ENCODE data around the gene DYNLT5. TPM values are rescaled to one million over a fixed set of nuclear protein-coding genes. Genes with fewer than 3 reads are reported as not detected.
"Not testable (repeated sequence)": the region's sequence is repeated elsewhere in the genome, so short reads cannot be mapped to it uniquely, and the experiment has no call there.

DYNLT5 gene
- total RNA-seq, 1 experiment from 2014 or later, result not detected

GRCh38 chr1:66731170-66731865, 20.9 kb upstream of the DYNLT5 start:
- intact Hi-C loops (cut with micrococcal nuclease; ENCODE audit: unreplicated experiment), result no loop called here
- H4K20me1 ChIP-seq (ENCODE audit: insufficient read depth), result no peaks in the 10 kb centered on the region
- H3K27me3 ChIP-seq (ENCODE audit: insufficient read depth, low read depth), result no peaks in the 10 kb centered on the region
- TF ChIP-seq CTCF (conservative IDR thresholded peaks at IDR 0.05) (no peak), EZH2 (IDR thresholded peaks at IDR 0.05; ENCODE audit: low read depth) (no peak)
- no peak overlapping the region for H3K4me2 ChIP-seq
- H3K36me3 ChIP-seq (ENCODE audit: low read depth), result no peaks in the 10 kb centered on the region
- H3K4me1 ChIP-seq (replicated peaks; ENCODE audit: insufficient read depth), result peaks cover 18% of the 10 kb centered on the region; the same call in 1 of the 2 replicates
- ChIA-PET CTCF (no interaction called here), POLR2A (ENCODE audit: unreplicated experiment) (no interaction called here)
- H3K4me3 ChIP-seq, result no peak overlapping the region
- no peaks in the 10 kb centered on the region for H3K9me3 ChIP-seq (ENCODE audit: insufficient read depth, low read depth)
- no peak overlapping the region for H3K27ac ChIP-seq
- H3K79me2 ChIP-seq (ENCODE audit: low read depth), result no peaks in the 10 kb centered on the region
- H2AFZ ChIP-seq, result no peak overlapping the region
- no peaks in the 10 kb centered on the region for H3F3A ChIP-seq (ENCODE audit: insufficient read depth, low read depth)
- no TSS peak for BruUV-seq (replicated peaks)
- H3K9me2 ChIP-seq (ENCODE audit: insufficient read depth), result no peaks in the 10 kb centered on the region
- DNase-seq, result no peak

- intact Hi-C loops (cut with micrococcal nuclease; ENCODE audit: unreplicated experiment), result no loop called here
- BruUV-seq (replicated peaks), result no TSS peak
- no peaks in the 10 kb centered on the region for H4K20me1 ChIP-seq (ENCODE audit: insufficient read depth)
- H3K27me3 ChIP-seq (ENCODE audit: insufficient read depth, low read depth), result no peaks in the 10 kb centered on the region
- DNase-seq, result no peak
- H3K36me3 ChIP-seq (ENCODE audit: low read depth), result no peaks in the 10 kb centered on the region
- H2AFZ ChIP-seq, result no peak overlapping the region
- no peaks in the 10 kb centered on the region for H3K9me3 ChIP-seq (ENCODE audit: insufficient read depth, low read depth)
- H3K4me1 ChIP-seq (replicated peaks; ENCODE audit: insufficient read depth), result peaks cover 18% of the 10 kb centered on the region; the same call in 1 of the 2 replicates
- H3F3A ChIP-seq (ENCODE audit: insufficient read depth, low read depth), result no peaks in the 10 kb centered on the region
- no peak overlapping the region for H3K27ac ChIP-seq
- no peak overlapping the region for H3K4me2 ChIP-seq
- CTCF ChIA-PET, result no interaction called here
- H3K4me3 ChIP-seq, result no peak overlapping the region
- TF ChIP-seq CTCF (conservative IDR thresholded peaks at IDR 0.05) (no peak), EZH2 (IDR thresholded peaks at IDR 0.05; ENCODE audit: low read depth) (no peak)
- H3K79me2 ChIP-seq (ENCODE audit: low read depth), result no peaks in the 10 kb centered on the region
- POLR2A ChIA-PET (ENCODE audit: unreplicated experiment), result no interaction called here
- H3K9me2 ChIP-seq (ENCODE audit: insufficient read depth), result no peaks in the 10 kb centered on the region
Measured at GRCh38 chr1:66732407-66733166, 19.7 kb upstream of the DYNLT5 start.

- no peak overlapping the region for H3K4me2 ChIP-seq
- POLR2A ChIA-PET (ENCODE audit: unreplicated experiment), result no interaction called here
Measured at GRCh38 chr1:66733348-66734017, 18.8 kb upstream of the DYNLT5 start.

GRCh38 chr1:66734531-66734930, 17.7 kb upstream of the DYNLT5 start:
- H3K9me3 ChIP-seq (ENCODE audit: insufficient read depth, low read depth); H3K36me3 ChIP-seq (ENCODE audit: low read depth); H3K27me3 ChIP-seq (ENCODE audit: insufficient read depth, low read depth); H2AFZ ChIP-seq; H3F3A ChIP-seq (ENCODE audit: insufficient read depth, low read depth); DNase-seq; H3K4me3 ChIP-seq; CTCF ChIA-PET; BruUV-seq (replicated peaks); H3K9me2 ChIP-seq (ENCODE audit: insufficient read depth); H3K4me2 ChIP-seq; intact Hi-C loops (cut with micrococcal nuclease; ENCODE audit: unreplicated experiment); H3K27ac ChIP-seq; H4K20me1 ChIP-seq (ENCODE audit: insufficient read depth); POLR2A ChIA-PET (ENCODE audit: unreplicated experiment); H3K79me2 ChIP-seq (ENCODE audit: low read depth): not testable (repeated sequence)
- peaks cover 18% of the 10 kb centered on the region; the same call in 1 of the 2 replicates for H3K4me1 ChIP-seq (replicated peaks; ENCODE audit: insufficient read depth)

More at GRCh38 chr1:66733348-66734017, 18.8 kb upstream of the DYNLT5 start:
- no peaks in the 10 kb centered on the region for H3K36me3 ChIP-seq (ENCODE audit: low read depth)
- no peak overlapping the region for H3K4me3 ChIP-seq
- peaks cover 18% of the 10 kb centered on the region; the same call in 1 of the 2 replicates for H3K4me1 ChIP-seq (replicated peaks; ENCODE audit: insufficient read depth)
- no peaks in the 10 kb centered on the region for H3K27me3 ChIP-seq (ENCODE audit: insufficient read depth, low read depth)
- BruUV-seq (replicated peaks), result no TSS peak
- DNase-seq, result no peak
- H3K27ac ChIP-seq, result no peak overlapping the region
- intact Hi-C loops (cut with micrococcal nuclease; ENCODE audit: unreplicated experiment), result no loop called here
- no peaks in the 10 kb centered on the region for H3K9me3 ChIP-seq (ENCODE audit: insufficient read depth, low read depth)
- CTCF ChIA-PET, result interaction anchor here (0.5 kb wide), 1 partner anchor 229 kb away, joined by 3 read pairs; no protein-coding TSS in a partner anchor
- no peaks in the 10 kb centered on the region for H4K20me1 ChIP-seq (ENCODE audit: insufficient read depth)
- no peak overlapping the region for H2AFZ ChIP-seq
- no peaks in the 10 kb centered on the region for H3K79me2 ChIP-seq (ENCODE audit: low read depth)
- no peaks in the 10 kb centered on the region for H3K9me2 ChIP-seq (ENCODE audit: insufficient read depth)
- H3F3A ChIP-seq (ENCODE audit: insufficient read depth, low read depth), result no peaks in the 10 kb centered on the region
- TF ChIP-seq EZH2 (IDR thresholded peaks at IDR 0.05; ENCODE audit: low read depth) (no peak), CTCF (conservative IDR thresholded peaks at IDR 0.05) (0 out of 2 replicates have a peak, but pooled peaks have one; percentile 30)
